Bronchial epithelial cell (primary cell): ENCODE measurements around the gene CLDN16. TPM values are rescaled to one million over a fixed set of nuclear protein-coding genes. Genes with fewer than 3 reads are reported as not detected.
A peak's percentile ranks its signal among the peaks of the same experiment; 100 is the strongest.

Source experiments
- DNase-seq: peaks from one replicate; pipeline ENCODE4 v3.0.0-alpha.2; 2010; ENCODE audit warnings: low read depth
- FAIRE-seq: peaks from 2 replicates; lab custom pipeline; 2011; peaks lifted over from hg19 to GRCh38; lab: Jason Lieb, UNC
- H3K27me3 ChIP-seq: 2 replicates; pipeline ENCODE4 v1.5.1; 2011; ENCODE audit warnings: low read length; ENCODE audit not compliant: control insufficient read depth, insufficient read depth
- H3K36me3 ChIP-seq: 2 replicates; pipeline ENCODE4 v1.5.1; 2011; ENCODE audit warnings: low read length; ENCODE audit not compliant: control insufficient read depth, insufficient read depth
- H3K4me3 ChIP-seq: 2 replicates; pipeline ENCODE4 v1.5.1; 2011; ENCODE audit warnings: mild to moderate bottlenecking, low read depth, low read length, control low read depth
- total RNA-seq: library from RNA; depleted of rRNA; stranded (reverse); fragments of >200 nt; gene quantifications from 2 replicates; pipeline ENCODE4 v1.2.1, GENCODE V29; 2014
- TF ChIP-seq, protein P1 (sequence below): IDR thresholded peaks from 2 replicates; pipeline ENCODE4 v1.5.1; 2011; ENCODE audit warnings: mild to moderate bottlenecking, moderate library complexity, low read length, control low read depth, inconsistent platforms; ENCODE audit not compliant: insufficient read depth, severe bottlenecking

CLDN16 gene
- total RNA-seq, 1 donor from 2014 or later = 0.26 TPM

DNA sequence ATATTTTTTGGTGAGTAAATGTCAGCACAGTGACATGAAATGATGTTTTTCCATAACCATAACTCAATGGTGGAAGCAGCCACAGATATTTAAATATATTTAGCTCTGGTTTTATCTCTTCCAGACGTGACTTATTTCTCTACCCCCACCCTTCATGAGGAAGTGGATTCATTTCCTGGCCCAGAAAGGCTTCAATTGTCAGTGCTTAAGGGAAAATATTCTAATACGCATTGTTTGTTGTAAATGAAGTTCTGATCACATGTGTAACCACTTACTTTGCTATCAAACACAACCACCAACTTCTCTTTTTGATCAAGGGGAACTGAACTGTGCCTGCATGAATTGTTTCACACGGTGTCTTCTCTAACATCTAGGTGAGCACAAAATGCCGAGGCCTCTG lies 14.0 kb downstream of the CLDN16 start:
- no peak overlapping the region for H3K4me3 ChIP-seq
- FAIRE-seq = no peak
- TF ChIP-seq, protein P1, sequence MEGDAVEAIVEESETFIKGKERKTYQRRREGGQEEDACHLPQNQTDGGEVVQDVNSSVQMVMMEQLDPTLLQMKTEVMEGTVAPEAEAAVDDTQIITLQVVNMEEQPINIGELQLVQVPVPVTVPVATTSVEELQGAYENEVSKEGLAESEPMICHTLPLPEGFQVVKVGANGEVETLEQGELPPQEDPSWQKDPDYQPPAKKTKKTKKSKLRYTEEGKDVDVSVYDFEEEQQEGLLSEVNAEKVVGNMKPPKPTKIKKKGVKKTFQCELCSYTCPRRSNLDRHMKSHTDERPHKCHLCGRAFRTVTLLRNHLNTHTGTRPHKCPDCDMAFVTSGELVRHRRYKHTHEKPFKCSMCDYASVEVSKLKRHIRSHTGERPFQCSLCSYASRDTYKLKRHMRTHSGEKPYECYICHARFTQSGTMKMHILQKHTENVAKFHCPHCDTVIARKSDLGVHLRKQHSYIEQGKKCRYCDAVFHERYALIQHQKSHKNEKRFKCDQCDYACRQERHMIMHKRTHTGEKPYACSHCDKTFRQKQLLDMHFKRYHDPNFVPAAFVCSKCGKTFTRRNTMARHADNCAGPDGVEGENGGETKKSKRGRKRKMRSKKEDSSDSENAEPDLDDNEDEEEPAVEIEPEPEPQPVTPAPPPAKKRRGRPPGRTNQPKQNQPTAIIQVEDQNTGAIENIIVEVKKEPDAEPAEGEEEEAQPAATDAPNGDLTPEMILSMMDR = no peak

GRCh38 chr3:190404715-190405114 lies 16.8 kb downstream of the CLDN16 start:
- TF ChIP-seq, protein P1 = no peak
- DNase-seq (no peak), FAIRE-seq (no peak)
- no peak overlapping the region for H3K4me3 ChIP-seq
- H3K27me3 ChIP-seq = no peaks in the 10 kb centered on the region
- no peaks in the 10 kb centered on the region for H3K36me3 ChIP-seq

More for the DNA sequence above, 14.0 kb downstream of the CLDN16 start:
- no peak for DNase-seq
- Histone ChIP-seq H3K36me3 (no peaks in the 10 kb centered on the region), H3K27me3 (no peaks in the 10 kb centered on the region)

- no peak for DNase-seq
- Histone ChIP-seq H3K4me3 (no peak overlapping the region), H3K27me3 (no peaks in the 10 kb centered on the region), H3K36me3 (no peaks in the 10 kb centered on the region)
- FAIRE-seq = no peak
- TF ChIP-seq, protein P1 = no peak
Measured at GRCh38 chr3:190414297-190414696, 26.3 kb downstream of the CLDN16 start.

GRCh38 chr3:190424108-190424477 lies 36.1 kb downstream of the CLDN16 start:
- no peaks in the 10 kb centered on the region for H3K27me3 ChIP-seq
- no peak for DNase-seq
- FAIRE-seq = no peak
- H3K4me3 ChIP-seq = no peak overlapping the region
- no peaks in the 10 kb centered on the region for H3K36me3 ChIP-seq
- TF ChIP-seq, protein P1 = no peak

DNA sequence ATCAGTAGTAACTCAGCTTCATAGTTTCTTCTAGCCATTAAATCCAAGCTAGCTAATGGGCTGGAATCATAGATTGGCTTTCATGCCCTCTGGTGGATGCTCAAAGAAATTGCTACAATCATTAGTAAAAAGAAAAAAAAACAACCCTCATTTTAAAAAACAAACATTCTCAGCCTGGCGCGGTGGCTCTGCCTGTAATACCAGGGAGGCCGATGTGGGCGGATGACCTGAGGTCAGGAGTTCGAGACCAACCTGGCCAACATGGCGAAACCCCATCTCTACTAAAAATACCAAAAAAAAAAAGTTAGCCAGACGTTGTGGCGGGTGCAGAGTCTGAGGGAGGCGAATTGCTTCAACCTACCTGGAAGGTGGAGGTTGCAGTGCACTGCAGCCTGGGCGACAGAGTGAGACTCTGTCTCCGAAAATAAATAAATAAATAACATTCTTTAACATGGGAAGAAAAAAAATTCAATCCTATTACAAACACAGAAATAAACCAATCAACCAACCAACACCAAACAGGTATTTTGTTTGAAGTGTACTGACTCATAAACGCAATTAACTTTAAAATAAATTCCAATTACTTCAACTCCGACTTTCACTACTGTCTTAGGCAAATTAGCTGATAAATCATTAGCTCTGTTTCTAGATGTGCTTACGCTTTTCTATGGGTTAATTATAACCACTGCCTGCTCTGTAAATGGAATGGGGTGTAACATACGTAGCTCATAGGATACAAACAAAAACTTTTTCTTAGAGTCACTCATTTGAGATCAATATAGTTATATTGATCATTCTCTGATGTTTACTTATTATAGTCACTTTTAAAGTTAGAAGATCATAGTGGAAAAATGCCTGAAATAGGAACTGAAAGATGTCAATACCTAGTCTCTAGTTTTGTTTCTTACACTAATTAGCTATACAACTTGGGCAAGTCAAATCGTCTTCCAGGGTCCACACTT lies 36.8 kb downstream of the CLDN16 start:
- H3K27me3 ChIP-seq = no peaks in the 10 kb centered on the region
- no peaks in the 10 kb centered on the region for H3K36me3 ChIP-seq
- TF ChIP-seq, protein P1 = peak; percentile 54
- FAIRE-seq (no peak), DNase-seq (peak; percentile 72)
- H3K4me3 ChIP-seq = no peak overlapping the region
